GM12873 (cell line): ENCODE results near the gene TMEM259.

Source experiments
- CTCF ChIP-seq: IDR thresholded peaks from 2 replicates; pipeline ENCODE4 v1.5.1; 2012; ENCODE audit warnings: low read depth, mild to moderate bottlenecking, moderate library complexity, low read length, control low read depth; ENCODE audit not compliant: insufficient read depth; ENCODE audit errors: missing control alignments

The TMEM259 gene

GRCh38 chr19:998064-998463 lies 22.9 kb downstream of the TMEM259 start:
- TF ChIP-seq CTCF: no peak

- TF ChIP-seq CTCF: no peak
These were observed 24.7 kb downstream of the TMEM259 start for GRCh38 chr19:996051-996838.

- TF ChIP-seq CTCF: no peak
These were observed 25.7 kb downstream of the TMEM259 start for GRCh38 chr19:995051-995827.

GRCh38 chr19:994516-994915 lies 26.4 kb downstream of the TMEM259 start:
- no peak for TF ChIP-seq CTCF

- no peak for TF ChIP-seq CTCF
These were observed 27.0 kb downstream of the TMEM259 start for GRCh38 chr19:993831-994393.

- no peak for TF ChIP-seq CTCF
These were observed 27.5 kb downstream of the TMEM259 start for GRCh38 chr19:993361-993830.

- TF ChIP-seq CTCF: no peak
These were observed 28.3 kb downstream of the TMEM259 start for GRCh38 chr19:992670-993055.
